GM12874 (cell line): ENCODE results near the gene DAGLA.

Source experiments
- TF ChIP-seq, protein P1 (sequence below): IDR thresholded peaks from 2 replicates; pipeline ENCODE4 v1.5.1; 2011; ENCODE audit warnings: low read depth, mild to moderate bottlenecking, control low read depth, low read length, moderate library complexity; ENCODE audit not compliant: insufficient read depth

The DAGLA gene

DNA sequence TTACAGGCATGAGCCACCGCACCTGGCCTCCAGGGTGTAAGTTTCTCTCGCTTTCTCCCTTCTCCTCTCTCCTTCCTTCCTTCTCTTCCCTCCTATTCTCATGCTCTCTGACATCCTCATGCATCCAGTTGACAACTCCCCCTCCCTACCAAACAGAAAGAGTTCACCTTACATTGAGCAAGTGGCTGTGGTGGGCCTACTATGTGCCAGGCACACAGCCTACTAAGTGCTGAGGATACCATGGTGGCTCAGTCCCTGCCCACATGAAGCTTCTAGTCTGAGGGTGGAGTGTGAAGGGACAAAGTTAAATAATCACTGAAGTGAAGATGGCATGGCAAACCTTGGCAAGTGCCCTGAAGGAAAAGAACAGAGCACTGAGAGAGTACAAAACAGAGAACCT is 9.6 kb upstream of the DAGLA start:
- TF ChIP-seq, protein P1, sequence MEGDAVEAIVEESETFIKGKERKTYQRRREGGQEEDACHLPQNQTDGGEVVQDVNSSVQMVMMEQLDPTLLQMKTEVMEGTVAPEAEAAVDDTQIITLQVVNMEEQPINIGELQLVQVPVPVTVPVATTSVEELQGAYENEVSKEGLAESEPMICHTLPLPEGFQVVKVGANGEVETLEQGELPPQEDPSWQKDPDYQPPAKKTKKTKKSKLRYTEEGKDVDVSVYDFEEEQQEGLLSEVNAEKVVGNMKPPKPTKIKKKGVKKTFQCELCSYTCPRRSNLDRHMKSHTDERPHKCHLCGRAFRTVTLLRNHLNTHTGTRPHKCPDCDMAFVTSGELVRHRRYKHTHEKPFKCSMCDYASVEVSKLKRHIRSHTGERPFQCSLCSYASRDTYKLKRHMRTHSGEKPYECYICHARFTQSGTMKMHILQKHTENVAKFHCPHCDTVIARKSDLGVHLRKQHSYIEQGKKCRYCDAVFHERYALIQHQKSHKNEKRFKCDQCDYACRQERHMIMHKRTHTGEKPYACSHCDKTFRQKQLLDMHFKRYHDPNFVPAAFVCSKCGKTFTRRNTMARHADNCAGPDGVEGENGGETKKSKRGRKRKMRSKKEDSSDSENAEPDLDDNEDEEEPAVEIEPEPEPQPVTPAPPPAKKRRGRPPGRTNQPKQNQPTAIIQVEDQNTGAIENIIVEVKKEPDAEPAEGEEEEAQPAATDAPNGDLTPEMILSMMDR: no peak

DNA sequence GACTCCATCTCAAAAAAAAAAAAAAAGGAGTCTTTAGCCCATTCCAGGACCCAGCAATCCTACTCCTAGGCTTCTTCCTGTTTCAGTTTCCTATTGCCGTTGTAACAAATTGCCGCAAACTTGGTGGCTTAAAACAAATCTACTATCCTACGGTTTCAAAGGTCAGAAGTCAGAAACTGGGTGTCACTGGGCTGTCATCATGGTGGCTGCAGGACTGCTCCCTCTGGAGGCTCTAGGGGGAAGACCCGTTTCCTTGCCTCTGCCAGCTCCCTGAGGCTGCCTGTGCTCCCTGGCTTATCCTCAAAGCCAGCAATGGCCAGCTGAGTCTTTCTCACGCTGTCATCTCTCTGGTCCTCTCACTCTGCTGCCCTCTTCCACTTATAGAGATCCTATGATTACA is 8.7 kb upstream of the DAGLA start:
- TF ChIP-seq, protein P1: peak; percentile 27; the same call in 1 of the 2 replicates

DNA sequence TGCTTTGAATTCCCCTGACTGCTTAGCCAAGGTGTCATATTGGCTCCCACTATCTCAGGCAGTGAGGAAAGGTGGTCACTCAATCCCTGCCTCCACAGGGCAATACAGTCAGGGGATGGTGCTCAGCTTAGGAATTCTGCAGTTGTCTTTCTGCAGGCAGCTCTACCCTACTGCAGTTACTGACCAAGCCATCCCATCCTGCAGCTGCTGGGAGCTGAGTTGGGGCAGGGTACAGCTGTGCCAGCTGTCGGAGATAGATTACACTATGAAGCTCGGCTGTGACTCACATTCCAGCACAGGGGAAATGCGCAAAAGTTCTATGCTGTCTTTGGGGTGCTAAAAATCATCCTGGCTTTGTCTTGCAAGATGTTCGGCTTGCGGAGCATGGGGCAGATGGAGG is 4.4 kb upstream of the DAGLA start:
- TF ChIP-seq, protein P1: no peak

DNA sequence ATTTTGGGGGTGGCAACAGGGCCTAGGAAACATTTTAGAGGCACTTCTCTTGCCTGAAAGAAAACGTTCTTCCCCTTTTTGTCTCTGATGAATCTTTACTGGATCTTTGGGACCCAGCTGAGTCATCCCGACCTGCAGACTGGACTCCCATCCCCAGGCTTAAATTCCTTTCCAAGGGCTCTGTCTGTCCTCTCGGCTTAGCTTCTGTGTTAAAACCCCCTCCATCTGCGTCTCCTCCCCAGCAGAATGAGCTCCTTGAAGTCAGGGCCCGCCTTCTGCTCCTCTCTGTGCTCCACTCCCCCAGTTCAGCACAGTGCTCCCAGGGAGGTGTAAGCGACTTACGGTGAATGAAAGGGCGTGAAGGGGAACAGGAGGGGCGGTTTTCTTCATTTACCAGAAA is 895 bp upstream of the DAGLA start:
- TF ChIP-seq, protein P1: no peak

DNA sequence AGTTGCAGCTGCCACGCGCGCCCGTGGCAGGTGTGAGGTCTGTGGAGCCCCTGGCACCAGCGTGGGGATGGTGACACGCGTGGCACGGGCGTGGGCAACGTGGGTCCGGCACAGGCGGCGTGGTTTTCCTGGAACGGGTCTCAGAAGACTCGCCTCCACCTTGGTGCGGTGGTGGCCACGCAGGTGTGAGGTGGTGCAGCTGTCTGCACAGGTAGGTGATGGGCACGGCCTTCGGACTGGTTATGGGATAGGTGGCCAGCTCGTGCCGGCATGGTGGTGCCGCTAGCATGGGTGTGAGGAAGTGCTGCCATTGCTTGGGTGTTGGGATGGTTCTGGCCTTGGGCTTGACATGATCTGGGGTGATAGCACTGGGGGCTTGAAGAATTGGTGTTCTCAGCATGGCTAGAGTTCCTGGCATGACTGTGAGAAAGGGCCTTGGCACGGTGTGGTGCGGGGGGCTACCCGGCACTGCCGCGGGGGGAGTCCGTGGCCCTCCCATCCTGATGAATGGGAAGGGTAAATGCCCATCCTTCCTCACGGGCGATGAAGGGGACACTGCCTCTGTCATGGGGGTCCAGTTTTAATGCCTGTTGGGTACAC is 531 bp downstream of the DAGLA start:
- TF ChIP-seq, protein P1: no peak

DNA sequence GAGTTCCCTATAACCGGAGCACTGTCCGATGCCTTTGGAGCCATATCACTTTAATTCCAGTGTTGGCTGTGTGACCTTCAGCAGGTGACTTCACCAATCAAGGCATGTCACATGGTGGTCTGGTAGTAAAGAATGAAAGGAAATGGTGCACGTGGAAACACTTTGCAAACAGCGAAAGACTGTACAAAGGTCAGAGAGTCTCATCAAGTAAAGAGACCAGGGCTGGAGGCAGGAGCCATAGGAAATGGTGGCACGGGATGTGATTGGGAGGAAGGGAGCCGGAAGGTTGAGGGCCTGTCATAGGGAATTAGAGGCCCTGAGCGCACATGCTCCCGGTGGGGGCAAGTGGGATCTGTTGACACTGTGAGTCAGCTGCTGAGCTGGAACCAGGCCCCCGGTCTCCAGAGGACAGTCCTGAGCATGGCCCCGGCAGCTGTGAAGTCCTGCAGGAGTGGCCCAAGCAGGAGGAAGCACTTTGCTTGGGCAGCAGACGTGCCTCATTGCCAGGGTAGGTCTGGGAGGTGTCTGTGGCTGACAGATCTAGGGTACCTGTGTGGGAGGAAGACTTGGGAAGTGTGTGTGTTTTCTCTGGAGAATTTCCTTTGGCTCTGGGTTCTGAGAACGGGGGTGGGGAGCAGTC is 2.0 kb downstream of the DAGLA start:
- TF ChIP-seq, protein P1: no peak

DNA sequence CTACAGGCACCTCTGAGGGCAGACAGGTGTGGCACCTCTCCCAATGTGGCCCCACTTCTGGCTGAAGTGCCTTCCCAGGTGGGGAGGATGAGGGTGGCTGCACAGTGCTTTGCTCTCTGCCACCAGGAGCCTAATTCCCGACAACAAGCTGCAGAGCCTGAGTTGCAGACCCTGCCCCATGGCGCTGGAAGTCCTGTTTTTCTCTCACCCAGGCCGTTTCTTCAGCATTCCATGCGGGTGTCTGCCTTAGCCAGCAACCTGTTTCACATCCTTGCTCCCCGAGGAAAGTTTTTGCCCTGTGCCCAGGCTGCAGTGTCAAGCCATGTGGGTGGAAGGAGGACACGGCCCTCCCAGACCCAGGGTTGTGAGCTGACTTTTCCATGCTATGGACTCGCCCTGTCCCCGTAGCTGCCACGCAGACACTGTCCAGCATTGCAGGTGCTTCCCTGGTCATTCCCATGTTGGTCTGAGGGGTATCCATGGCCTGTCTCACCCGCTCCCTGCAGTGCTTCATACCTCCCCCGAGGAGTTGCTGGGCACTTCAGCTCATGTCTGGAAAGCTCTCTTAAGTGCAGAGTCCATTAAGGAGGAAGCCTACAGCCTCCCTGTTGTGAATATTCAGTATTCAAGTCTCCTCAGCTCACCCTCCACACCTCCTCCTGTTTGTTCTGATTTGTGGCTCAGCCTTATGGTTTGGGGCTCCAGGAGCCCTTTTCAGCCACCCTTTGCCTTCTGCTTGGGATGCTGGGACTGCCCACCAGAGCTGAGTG is 2.9 kb downstream of the DAGLA start:
- TF ChIP-seq, protein P1: no peak
